ENCODE results near the gene ST14. TPM values are rescaled to one million over a fixed set of nuclear protein-coding genes. Genes with fewer than 3 reads are reported as not detected.

ST14 gene
- total RNA-seq: under 0.01 TPM in 1 of 2 replicates, not detected in the other

DNA sequence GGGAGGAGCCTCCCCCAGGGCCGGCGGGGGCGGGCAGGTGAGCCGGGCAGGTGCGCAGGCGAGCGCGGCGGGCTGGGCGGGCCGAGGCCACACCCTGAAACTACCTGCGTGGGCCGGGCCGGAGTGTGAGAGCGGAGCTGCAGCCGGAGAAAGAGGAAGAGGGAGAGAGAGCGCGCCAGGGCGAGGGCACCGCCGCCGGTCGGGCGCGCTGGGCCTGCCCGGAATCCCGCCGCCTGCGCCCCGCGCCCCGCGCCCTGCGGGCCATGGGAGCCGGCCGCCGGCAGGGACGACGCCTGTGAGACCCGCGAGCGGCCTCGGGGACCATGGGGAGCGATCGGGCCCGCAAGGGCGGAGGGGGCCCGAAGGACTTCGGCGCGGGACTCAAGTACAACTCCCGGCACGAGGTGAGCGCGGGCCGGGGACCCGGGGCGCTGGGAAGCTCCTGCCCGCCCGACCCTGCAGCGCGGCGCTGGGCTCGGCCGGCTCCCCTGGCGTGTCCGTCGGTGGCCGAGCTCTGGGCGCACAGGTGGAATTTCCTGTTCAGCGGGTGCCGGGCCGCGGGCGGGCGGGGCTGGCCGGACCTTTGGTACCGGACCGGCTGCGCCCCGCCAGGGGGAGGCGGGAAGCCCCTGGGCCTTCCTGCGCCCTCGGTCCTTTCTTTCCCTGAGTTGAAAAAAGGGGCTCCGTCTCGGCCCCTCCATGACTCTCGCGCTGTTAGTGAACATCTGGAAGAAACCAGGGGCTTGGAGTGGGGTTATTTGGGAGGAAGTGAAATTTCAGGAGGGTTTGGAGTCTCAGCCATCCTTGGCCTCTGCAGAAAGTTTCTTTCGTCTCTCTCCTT lies at the start of gene ST14:
ST14 (plus strand) TSS at position 126 of the 841 bp plus-strand sequence; CDS start at position 324, 198 bp downstream.
- TF ChIP-seq CTCF (IDR thresholded peaks at IDR 0.05; ENCODE audit: insufficient read depth, low read depth, low read length): no peak
- no peak within 1 kb of the TSS for H3K4me3 ChIP-seq (ENCODE audit: low read depth, low read length)
- no peak for DNase-seq (ENCODE audit: low read depth)

- no peak for DNase-seq (ENCODE audit: low read depth)
- no peak for TF ChIP-seq CTCF (IDR thresholded peaks at IDR 0.05; ENCODE audit: insufficient read depth, low read depth, low read length)
- H3K4me3 ChIP-seq (ENCODE audit: low read depth, low read length): no peak overlapping the region
Measured at GRCh38 chr11:130110339-130111108, 49.1 kb upstream of the ST14 start.

DNA sequence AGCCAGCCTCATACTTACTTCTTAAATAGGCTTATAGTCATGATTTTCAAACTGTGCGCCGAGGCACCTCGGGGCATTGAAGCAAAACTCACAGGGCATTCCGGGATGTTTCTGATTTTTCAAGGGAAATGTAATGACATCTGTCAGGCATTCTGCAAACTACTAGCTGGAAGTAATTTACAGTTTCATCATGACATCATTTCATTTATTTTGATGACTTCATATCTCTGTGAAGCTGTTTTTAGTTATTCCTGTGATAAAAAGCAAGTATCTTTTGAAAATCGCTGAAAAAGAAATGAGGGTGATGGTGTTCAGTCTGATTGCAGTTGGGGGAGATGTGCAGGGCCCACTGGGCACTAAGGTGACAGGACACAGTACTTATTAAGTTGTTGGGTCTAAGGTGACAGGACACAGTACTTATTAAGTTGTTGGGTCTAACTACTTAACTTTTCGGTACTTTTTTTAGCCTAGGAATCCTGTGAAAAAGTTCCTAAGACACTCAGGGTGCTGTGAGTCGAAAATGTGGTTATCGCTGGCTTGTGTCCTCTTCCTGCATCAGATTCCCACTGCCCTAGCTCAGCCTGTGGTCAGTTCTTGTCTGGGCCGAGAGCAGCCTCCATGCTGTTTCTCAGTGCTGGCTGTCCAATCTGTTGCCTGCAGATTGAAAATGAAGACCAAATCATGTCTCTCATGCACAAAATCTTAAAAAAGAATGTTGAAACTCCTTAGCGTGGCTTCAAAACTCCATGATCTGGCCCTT lies 47.3 kb upstream of the ST14 start:
- H3K4me3 ChIP-seq (ENCODE audit: low read depth, low read length): no peak overlapping the region
- no peak for TF ChIP-seq CTCF (IDR thresholded peaks at IDR 0.05; ENCODE audit: insufficient read depth, low read depth, low read length)
- DNase-seq (ENCODE audit: low read depth): no peak

GRCh38 chr11:130114281-130114680 lies 45.3 kb upstream of the ST14 start:
- TF ChIP-seq CTCF (IDR thresholded peaks at IDR 0.05; ENCODE audit: insufficient read depth, low read depth, low read length): no peak
- H3K4me3 ChIP-seq (ENCODE audit: low read depth, low read length): no peak overlapping the region
- DNase-seq (ENCODE audit: low read depth): no peak

- no peak overlapping the region for H3K4me3 ChIP-seq (ENCODE audit: low read depth, low read length)
- no peak for DNase-seq (ENCODE audit: low read depth)
- TF ChIP-seq CTCF (IDR thresholded peaks at IDR 0.05; ENCODE audit: insufficient read depth, low read depth, low read length): no peak
Measured at GRCh38 chr11:130114726-130115125, 44.9 kb upstream of the ST14 start.

- no peak overlapping the region for H3K4me3 ChIP-seq (ENCODE audit: low read depth, low read length)
- DNase-seq (ENCODE audit: low read depth): peak; percentile 40
- no peak for TF ChIP-seq CTCF (IDR thresholded peaks at IDR 0.05; ENCODE audit: insufficient read depth, low read depth, low read length)
Measured at GRCh38 chr11:130115218-130115617, 44.4 kb upstream of the ST14 start.

Data from fibroblast of villous mesenchyme (primary cell).